Measurements from ENCODE around the gene CNTN1. TPM values are rescaled to one million over a fixed set of nuclear protein-coding genes. Genes with fewer than 3 reads are reported as not detected.

The CNTN1 gene
- polyA plus RNA-seq, 1 of the 3 experiments (the other 2 are of a cell fraction), result 0.13 TPM

DNA sequence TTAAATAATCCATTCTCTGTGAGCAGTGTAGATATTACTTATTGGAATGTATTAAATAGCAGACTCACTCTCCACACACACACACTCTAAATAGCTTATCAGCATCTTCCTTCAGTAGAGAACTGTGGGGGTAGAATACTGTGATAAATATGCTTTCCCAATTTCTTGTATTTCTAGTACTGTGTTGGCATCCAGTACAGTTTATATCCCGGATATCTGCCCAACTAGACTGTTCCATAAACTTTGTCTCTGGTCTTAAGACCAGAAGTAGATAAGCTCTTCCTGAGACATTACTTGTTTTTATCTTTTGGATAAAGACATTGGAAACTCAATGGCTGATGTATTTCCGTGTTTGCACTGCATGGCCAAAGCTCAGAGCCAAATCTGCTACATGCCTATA is 359.7 kb downstream of the CNTN1 start:
- 59% methylated on average over 2 of the region's 2 CpGs for WGBS (ENCODE audit: low lambda C conversion rate)

DNA sequence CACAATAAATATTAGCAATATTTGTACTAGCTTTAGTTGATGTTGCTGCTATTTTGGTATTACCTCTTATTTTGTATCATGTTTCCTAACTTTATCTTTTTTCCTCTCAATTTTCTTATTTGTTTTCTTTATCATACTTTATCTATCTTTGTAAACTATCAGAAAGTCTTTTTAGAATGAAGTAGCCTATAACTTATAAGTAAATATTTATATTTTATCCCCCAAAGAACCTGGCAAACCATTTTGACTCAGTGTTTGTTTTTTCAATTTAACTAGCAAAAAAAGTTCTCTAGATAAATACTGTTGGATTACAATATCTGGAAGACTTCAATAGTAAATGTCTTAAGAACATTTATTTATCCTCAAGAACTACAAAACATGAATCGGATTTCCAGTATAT is 360.2 kb downstream of the CNTN1 start:
- H3K9ac ChIP-seq, result no peak overlapping the region
- H2AFZ ChIP-seq (ENCODE audit: low read depth), result no peak overlapping the region
- H3K9me2 ChIP-seq, result no peaks in the 10 kb centered on the region
- no peaks in the 10 kb centered on the region for H4K20me1 ChIP-seq (ENCODE audit: insufficient read depth)
- H3K4me1 ChIP-seq (ENCODE audit: control insufficient read depth in 1 of 2, insufficient read depth in 2 of 2, low read depth in 1 of 2, low read length in 1 of 2), result no peaks in the 10 kb centered on the region
- H3F3A ChIP-seq (replicated peaks; ENCODE audit: insufficient read depth), result no peaks in the 10 kb centered on the region
- H3K4me2 ChIP-seq, result no peak overlapping the region
- POLR2A ChIA-PET, result no interaction called here
- DNase-seq, result no peak
- H3K79me2 ChIP-seq (ENCODE audit: insufficient read depth), result no peaks in the 10 kb centered on the region
- no peaks in the 10 kb centered on the region for H3K9me3 ChIP-seq
- no peaks in the 10 kb centered on the region for H3K27me3 ChIP-seq (ENCODE audit: insufficient read depth)
- no peak overlapping the region for H3K27ac ChIP-seq (ENCODE audit: low read depth in 2 of 2, low read length in 1 of 2)
- CTCF ChIA-PET, result no interaction called here
- H3K4me3 ChIP-seq (ENCODE audit: low read depth in 2 of 2, low read length in 1 of 2), result no peak overlapping the region
- 69% methylated on average over 1 of the region's 1 CpG for WGBS (ENCODE audit: low lambda C conversion rate)
- H3K36me3 ChIP-seq (replicated peaks in 1 of 2; ENCODE audit: control insufficient read depth in 1 of 2, insufficient read depth in 2 of 2, low read length in 1 of 2), result no peaks in the 10 kb centered on the region
- TF ChIP-seq, protein P1, sequence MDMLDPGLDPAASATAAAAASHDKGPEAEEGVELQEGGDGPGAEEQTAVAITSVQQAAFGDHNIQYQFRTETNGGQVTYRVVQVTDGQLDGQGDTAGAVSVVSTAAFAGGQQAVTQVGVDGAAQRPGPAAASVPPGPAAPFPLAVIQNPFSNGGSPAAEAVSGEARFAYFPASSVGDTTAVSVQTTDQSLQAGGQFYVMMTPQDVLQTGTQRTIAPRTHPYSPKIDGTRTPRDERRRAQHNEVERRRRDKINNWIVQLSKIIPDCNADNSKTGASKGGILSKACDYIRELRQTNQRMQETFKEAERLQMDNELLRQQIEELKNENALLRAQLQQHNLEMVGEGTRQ (IDR thresholded peaks at IDR 0.05; ENCODE audit: borderline replicate concordance, low read depth, low read length), result no peak
- TF ChIP-seq EZH2phosphoT487 (IDR thresholded peaks at IDR 0.05; ENCODE audit: borderline replicate concordance, low read depth) (no peak), GATA2 (CRISPR knock-in tag; IDR thresholded peaks at IDR 0.05) (no peak), RAD21 (IDR thresholded peaks at IDR 0.05; ENCODE audit: low read length) (no peak), RFX5 (IDR thresholded peaks at IDR 0.05; ENCODE audit: low read length) (no peak), FOXJ3 (CRISPR knock-in tag; IDR thresholded peaks at IDR 0.05) (no peak), MEF2A (IDR thresholded peaks at IDR 0.05; ENCODE audit: borderline replicate concordance, low read depth) (no peak), RCOR1 (IDR thresholded peaks at IDR 0.05; ENCODE audit: low read length) (no peak), JUND (IDR thresholded peaks at IDR 0.05) (no peak), GABPA (IDR thresholded peaks at IDR 0.05; ENCODE audit: low read depth) (no peak), NFIC (IDR thresholded peaks at IDR 0.05; ENCODE audit: borderline replicate concordance) (no peak)
- TF ChIP-seq, protein P2, sequence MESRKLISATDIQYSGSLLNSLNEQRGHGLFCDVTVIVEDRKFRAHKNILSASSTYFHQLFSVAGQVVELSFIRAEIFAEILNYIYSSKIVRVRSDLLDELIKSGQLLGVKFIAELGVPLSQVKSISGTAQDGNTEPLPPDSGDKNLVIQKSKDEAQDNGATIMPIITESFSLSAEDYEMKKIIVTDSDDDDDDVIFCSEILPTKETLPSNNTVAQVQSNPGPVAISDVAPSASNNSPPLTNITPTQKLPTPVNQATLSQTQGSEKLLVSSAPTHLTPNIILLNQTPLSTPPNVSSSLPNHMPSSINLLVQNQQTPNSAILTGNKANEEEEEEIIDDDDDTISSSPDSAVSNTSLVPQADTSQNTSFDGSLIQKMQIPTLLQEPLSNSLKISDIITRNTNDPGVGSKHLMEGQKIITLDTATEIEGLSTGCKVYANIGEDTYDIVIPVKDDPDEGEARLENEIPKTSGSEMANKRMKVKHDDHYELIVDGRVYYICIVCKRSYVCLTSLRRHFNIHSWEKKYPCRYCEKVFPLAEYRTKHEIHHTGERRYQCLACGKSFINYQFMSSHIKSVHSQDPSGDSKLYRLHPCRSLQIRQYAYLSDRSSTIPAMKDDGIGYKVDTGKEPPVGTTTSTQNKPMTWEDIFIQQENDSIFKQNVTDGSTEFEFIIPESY (IDR thresholded peaks at IDR 0.05; ENCODE audit: borderline replicate concordance, low read depth), result no peak

More for the DNA sequence above, 359.7 kb downstream of the CNTN1 start:
- ChIA-PET CTCF (no interaction called here), POLR2A (no interaction called here)
- DNase-seq, result no peak
- Histone ChIP-seq H3K27me3 (ENCODE audit: insufficient read depth) (no peaks in the 10 kb centered on the region), H3K36me3 (replicated peaks in 1 of 2; ENCODE audit: control insufficient read depth in 1 of 2, insufficient read depth in 2 of 2, low read length in 1 of 2) (no peaks in the 10 kb centered on the region), H4K20me1 (ENCODE audit: insufficient read depth) (no peaks in the 10 kb centered on the region), H3K4me3 (ENCODE audit: low read depth in 2 of 2, low read length in 1 of 2) (no peak overlapping the region), H3K9me3 (no peaks in the 10 kb centered on the region), H3K27ac (ENCODE audit: low read depth in 2 of 2, low read length in 1 of 2) (no peak overlapping the region), H3K79me2 (ENCODE audit: insufficient read depth) (no peaks in the 10 kb centered on the region), H2AFZ (ENCODE audit: low read depth) (no peak overlapping the region), H3K9ac (no peak overlapping the region), H3K9me2 (no peaks in the 10 kb centered on the region), H3F3A (replicated peaks; ENCODE audit: insufficient read depth) (no peaks in the 10 kb centered on the region), H3K4me1 (ENCODE audit: control insufficient read depth in 1 of 2, insufficient read depth in 2 of 2, low read depth in 1 of 2, low read length in 1 of 2) (no peaks in the 10 kb centered on the region), H3K4me2 (no peak overlapping the region)
- TF ChIP-seq NFIC (IDR thresholded peaks at IDR 0.05; ENCODE audit: borderline replicate concordance) (no peak), SMC3 (IDR thresholded peaks at IDR 0.05; ENCODE audit: low read depth, low read length) (no peak), EZH2phosphoT487 (IDR thresholded peaks at IDR 0.05; ENCODE audit: borderline replicate concordance, low read depth) (no peak), EP300 (IDR thresholded peaks at IDR 0.05; ENCODE audit: borderline replicate concordance in 1 of 2, low read depth in 1 of 2, low read length in 1 of 2) (no peak), GABPA (IDR thresholded peaks at IDR 0.05; ENCODE audit: low read depth) (no peak), RAD21 (IDR thresholded peaks at IDR 0.05; ENCODE audit: low read length) (no peak)
- TF ChIP-seq, protein P3, sequence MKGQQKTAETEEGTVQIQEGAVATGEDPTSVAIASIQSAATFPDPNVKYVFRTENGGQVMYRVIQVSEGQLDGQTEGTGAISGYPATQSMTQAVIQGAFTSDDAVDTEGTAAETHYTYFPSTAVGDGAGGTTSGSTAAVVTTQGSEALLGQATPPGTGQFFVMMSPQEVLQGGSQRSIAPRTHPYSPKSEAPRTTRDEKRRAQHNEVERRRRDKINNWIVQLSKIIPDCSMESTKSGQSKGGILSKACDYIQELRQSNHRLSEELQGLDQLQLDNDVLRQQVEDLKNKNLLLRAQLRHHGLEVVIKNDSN (IDR thresholded peaks at IDR 0.05; ENCODE audit: borderline replicate concordance, low read depth), result no peak
- TF ChIP-seq, protein P4, sequence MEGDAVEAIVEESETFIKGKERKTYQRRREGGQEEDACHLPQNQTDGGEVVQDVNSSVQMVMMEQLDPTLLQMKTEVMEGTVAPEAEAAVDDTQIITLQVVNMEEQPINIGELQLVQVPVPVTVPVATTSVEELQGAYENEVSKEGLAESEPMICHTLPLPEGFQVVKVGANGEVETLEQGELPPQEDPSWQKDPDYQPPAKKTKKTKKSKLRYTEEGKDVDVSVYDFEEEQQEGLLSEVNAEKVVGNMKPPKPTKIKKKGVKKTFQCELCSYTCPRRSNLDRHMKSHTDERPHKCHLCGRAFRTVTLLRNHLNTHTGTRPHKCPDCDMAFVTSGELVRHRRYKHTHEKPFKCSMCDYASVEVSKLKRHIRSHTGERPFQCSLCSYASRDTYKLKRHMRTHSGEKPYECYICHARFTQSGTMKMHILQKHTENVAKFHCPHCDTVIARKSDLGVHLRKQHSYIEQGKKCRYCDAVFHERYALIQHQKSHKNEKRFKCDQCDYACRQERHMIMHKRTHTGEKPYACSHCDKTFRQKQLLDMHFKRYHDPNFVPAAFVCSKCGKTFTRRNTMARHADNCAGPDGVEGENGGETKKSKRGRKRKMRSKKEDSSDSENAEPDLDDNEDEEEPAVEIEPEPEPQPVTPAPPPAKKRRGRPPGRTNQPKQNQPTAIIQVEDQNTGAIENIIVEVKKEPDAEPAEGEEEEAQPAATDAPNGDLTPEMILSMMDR (IDR thresholded peaks at IDR 0.05), result no peak
- TF ChIP-seq, protein P2 (IDR thresholded peaks at IDR 0.05; ENCODE audit: borderline replicate concordance, low read depth), result no peak
- TF ChIP-seq, protein P5, sequence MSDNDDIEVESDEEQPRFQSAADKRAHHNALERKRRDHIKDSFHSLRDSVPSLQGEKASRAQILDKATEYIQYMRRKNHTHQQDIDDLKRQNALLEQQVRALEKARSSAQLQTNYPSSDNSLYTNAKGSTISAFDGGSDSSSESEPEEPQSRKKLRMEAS (IDR thresholded peaks at IDR 0.05; ENCODE audit: low read depth), result no peak
